Upper lobe of left lung (tissue), 6 donors: ENCODE data around the gene IL1RAPL2. TPM values are rescaled to one million over a fixed set of nuclear protein-coding genes. Genes with fewer than 3 reads are reported as not detected.
"Not testable (repeated sequence)": the region's sequence is repeated elsewhere in the genome, so short reads cannot be mapped to it uniquely, and the experiment has no call there.

Experiments used
- ATAC-seq, 2 donors: fragments of 200-7000 bp; cut with Tn5 transposase; one replicate each; pipeline ENCODE4 v1.9.1; 2022; ENCODE audit warnings: mild to moderate bottlenecking in 2 of 2, moderate library complexity in 2 of 2; ENCODE audit not compliant: low FRiP score in 2 of 2
- DNase-seq, 2 donors: peaks; one replicate each; pipeline ENCODE4 v3.0.0-alpha.2; 2019 to 2020
- H3K27ac ChIP-seq, 4 donors: fragments of 200-600 bp; sonication (generic); one replicate each; pipeline ENCODE4 v1.5.1; 2016 to 2019
- H3K27me3 ChIP-seq, 4 donors: fragments of 200-600 bp; sonication (generic); one replicate each; pipeline ENCODE4 v1.5.1; 2017 to 2019
- H3K36me3 ChIP-seq, 4 donors: fragments of 200-600 bp; sonication (generic); one replicate each; pipeline ENCODE4 v1.5.1; 2016 to 2019
- H3K4me1 ChIP-seq, 4 donors: fragments of 200-600 bp; sonication (generic); one replicate each; pipeline ENCODE4 v1.5.1; 2018 to 2019
- H3K4me3 ChIP-seq, 4 donors: fragments of 200-600 bp; sonication (generic); one replicate each; pipeline ENCODE4 v1.5.1; 2017 to 2019; ENCODE audit warnings: mild to moderate bottlenecking in 2 of 4, moderate library complexity in 1 of 4
- H3K9me3 ChIP-seq, 4 donors: fragments of 200-600 bp; sonication (generic); one replicate each; pipeline ENCODE4 v1.5.1; 2018 to 2019
- EP300 ChIP-seq, 4 donors: sonication (generic); formaldehyde crosslinking; IDR thresholded peaks; one replicate each; pipeline ENCODE4 v1.5.1; 2017; ENCODE audit warnings: antibody characterized with exemption in 4 of 4, control low read depth in 2 of 4
- POLR2A ChIP-seq, 4 donors: fragments of 450-650 bp; IDR thresholded peaks; one replicate each; pipeline ENCODE4 v1.5.1; 2016 to 2017; ENCODE audit warnings: antibody characterized with exemption in 4 of 4, mild to moderate bottlenecking in 2 of 4
- POLR2AphosphoS5 ChIP-seq, 2 donors: sonication (generic); formaldehyde crosslinking; IDR thresholded peaks; one replicate each; pipeline ENCODE4 v1.5.1; 2017; ENCODE audit warnings: antibody characterized with exemption in 2 of 2
- WGBS, 2 donors: methylation state at CpG; one replicate each; pipeline ENCODE4 v1.1.5; 2017 to 2018; 5-methylcytosine and 5-hydroxymethylcytosine counted together
- total RNA-seq, 6 donors: library from RNA; depleted of rRNA in 4 of 6; stranded (reverse); fragments of >200 nt in 4 of 6; gene quantifications; one replicate each; pipeline versions ENCODE4 v1.1.0 to v1.2.1, GENCODE V29; 2016 to 2021
- TF ChIP-seq, protein P1 (sequence below), 6 experiments: fragments of 450-650 bp in 4 of 6; fragments of 200-600 bp in 2 of 6; sonication (generic) in 2 of 6; IDR thresholded peaks; one replicate each; pipeline ENCODE4 v1.5.1; 2016 to 2019; ENCODE audit warnings: antibody characterized with exemption in 6 of 6
- donor health status: DM: no; HTN: no; CAD: no; lungs with moderate emphysema.
- donor health status: DM: no; HTN: yes; CAD: no; lungs with severe emphysema.

The IL1RAPL2 gene
- total RNA-seq, 6 donors from 2014 or later, result not detected

DNA sequence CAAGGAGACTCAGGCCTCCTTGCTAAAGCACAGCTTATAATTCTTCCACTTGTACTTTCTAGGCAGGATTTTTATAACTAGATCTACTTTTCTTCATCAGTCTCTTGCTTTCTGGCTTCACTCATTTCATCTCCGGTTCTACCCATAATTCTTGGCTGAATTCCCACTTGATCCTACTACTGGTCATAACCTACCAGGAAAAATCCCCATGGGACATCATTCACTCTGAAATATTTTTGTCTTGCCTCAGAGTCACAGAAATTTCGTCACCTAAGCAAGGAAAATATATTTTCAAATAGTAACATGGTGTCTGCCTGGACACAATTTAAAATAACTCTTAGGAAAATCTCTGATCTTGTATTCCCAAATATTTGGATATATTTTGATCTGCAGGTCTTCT is 532.2 kb downstream of the IL1RAPL2 start:
- 52 to 61% methylated on average over 2 of the region's 2 CpGs for WGBS, 2 donors
- H3K36me3 ChIP-seq, result no peaks in the 10 kb centered on the region
- H3K27me3 ChIP-seq, result no peaks in the 10 kb centered on the region
- DNase-seq (no peak), ATAC-seq (no peak)
- H3K4me1 ChIP-seq, result no peaks in the 10 kb centered on the region
- no peak overlapping the region for H3K27ac ChIP-seq
- no peaks in the 10 kb centered on the region for H3K9me3 ChIP-seq
- TF ChIP-seq POLR2A (IDR thresholded peaks at IDR 0.05), result no peak
- no peak for TF ChIP-seq EP300 (IDR thresholded peaks at IDR 0.05)
- TF ChIP-seq, protein P1, sequence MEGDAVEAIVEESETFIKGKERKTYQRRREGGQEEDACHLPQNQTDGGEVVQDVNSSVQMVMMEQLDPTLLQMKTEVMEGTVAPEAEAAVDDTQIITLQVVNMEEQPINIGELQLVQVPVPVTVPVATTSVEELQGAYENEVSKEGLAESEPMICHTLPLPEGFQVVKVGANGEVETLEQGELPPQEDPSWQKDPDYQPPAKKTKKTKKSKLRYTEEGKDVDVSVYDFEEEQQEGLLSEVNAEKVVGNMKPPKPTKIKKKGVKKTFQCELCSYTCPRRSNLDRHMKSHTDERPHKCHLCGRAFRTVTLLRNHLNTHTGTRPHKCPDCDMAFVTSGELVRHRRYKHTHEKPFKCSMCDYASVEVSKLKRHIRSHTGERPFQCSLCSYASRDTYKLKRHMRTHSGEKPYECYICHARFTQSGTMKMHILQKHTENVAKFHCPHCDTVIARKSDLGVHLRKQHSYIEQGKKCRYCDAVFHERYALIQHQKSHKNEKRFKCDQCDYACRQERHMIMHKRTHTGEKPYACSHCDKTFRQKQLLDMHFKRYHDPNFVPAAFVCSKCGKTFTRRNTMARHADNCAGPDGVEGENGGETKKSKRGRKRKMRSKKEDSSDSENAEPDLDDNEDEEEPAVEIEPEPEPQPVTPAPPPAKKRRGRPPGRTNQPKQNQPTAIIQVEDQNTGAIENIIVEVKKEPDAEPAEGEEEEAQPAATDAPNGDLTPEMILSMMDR (IDR thresholded peaks at IDR 0.05), result no peak
- no peak for TF ChIP-seq POLR2AphosphoS5 (IDR thresholded peaks at IDR 0.05)
- H3K4me3 ChIP-seq, result no peak overlapping the region

DNA sequence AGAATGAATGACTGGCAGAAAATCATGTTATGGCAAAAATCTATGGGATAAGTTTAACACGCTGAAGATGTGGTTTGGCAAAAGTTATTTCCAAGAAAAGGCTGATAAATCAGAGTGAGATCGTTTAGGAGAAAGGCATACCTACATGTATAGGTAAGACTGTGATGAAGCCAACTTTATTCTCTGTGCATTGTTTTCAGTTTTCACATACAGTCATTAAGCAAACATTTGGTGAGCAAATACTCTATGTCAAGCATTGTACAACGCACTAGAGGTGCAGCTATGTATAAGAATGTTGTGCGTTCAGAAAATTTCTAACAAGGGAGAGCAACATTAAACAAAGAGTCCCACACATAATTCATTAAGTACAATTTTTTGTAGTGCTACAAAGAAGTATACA is 532.8 kb downstream of the IL1RAPL2 start:
- no peaks in the 10 kb centered on the region for H3K27me3 ChIP-seq
- no peaks in the 10 kb centered on the region for H3K9me3 ChIP-seq
- no peaks in the 10 kb centered on the region for H3K4me1 ChIP-seq
- no peak for ATAC-seq
- H3K27ac ChIP-seq, result no peak overlapping the region
- TF ChIP-seq EP300 (IDR thresholded peaks at IDR 0.05) (no peak), POLR2A (IDR thresholded peaks at IDR 0.05) (no peak), POLR2AphosphoS5 (IDR thresholded peaks at IDR 0.05) (no peak)
- TF ChIP-seq, protein P1 (IDR thresholded peaks at IDR 0.05), result no peak
- DNase-seq, result no peak
- no peak overlapping the region for H3K4me3 ChIP-seq
- 61 to 71% methylated on average over 4 of the region's 4 CpGs for WGBS, 2 donors
- no peaks in the 10 kb centered on the region for H3K36me3 ChIP-seq

DNA sequence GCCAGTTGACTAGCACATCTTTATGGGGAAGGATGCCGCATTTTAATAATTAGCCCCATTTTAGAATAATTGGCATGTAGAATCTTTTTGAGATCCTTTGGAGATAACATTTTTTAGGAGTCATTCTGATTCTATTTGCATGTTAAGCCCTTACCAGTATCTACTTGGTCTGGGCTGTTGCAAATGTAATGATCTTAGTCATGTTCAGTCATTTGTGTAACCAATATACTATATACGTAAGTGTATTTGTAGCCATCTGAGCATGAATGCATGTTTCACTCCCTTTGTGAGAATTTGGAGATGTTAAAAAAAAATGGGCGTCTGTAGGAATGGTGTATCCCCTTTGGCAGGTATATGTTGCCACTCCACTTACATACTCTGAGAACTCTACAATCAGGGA is 535.4 kb downstream of the IL1RAPL2 start:
- no peaks in the 10 kb centered on the region for H3K9me3 ChIP-seq
- ATAC-seq, result no peak
- no peak for DNase-seq
- no peaks in the 10 kb centered on the region for H3K27me3 ChIP-seq
- no peak overlapping the region for H3K4me3 ChIP-seq
- H3K36me3 ChIP-seq, result no peaks in the 10 kb centered on the region
- H3K4me1 ChIP-seq, result no peaks in the 10 kb centered on the region
- 82 to 100% methylated on average over 3 of the region's 3 CpGs for WGBS, 2 donors
- no peak overlapping the region for H3K27ac ChIP-seq
- TF ChIP-seq, protein P1 (IDR thresholded peaks at IDR 0.05), result no peak
- TF ChIP-seq POLR2AphosphoS5 (IDR thresholded peaks at IDR 0.05) (no peak), EP300 (IDR thresholded peaks at IDR 0.05) (no peak), POLR2A (IDR thresholded peaks at IDR 0.05) (no peak)

DNA sequence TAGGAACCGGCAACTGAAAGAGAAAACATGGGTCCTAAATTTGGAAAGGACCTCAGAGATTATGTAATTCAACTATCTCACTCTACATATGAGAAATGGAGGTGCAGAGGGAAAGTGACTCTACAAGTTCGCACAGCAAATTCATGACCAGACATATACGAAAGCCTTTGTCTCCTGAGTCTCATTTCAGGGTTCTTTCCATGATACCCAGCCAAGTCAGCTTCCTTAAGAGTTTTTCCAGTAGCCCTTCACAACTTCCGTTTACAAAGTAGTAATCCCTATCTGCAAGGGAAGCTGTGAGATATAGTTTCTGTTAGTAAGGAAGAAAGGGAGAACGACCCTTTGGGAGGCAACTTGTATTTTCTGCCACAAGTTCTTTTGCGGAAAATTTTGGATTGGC is 543.9 kb downstream of the IL1RAPL2 start:
- H3K9me3 ChIP-seq, result no peaks in the 10 kb centered on the region
- no peaks in the 10 kb centered on the region for H3K27me3 ChIP-seq
- DNase-seq, result no peak
- H3K36me3 ChIP-seq, result no peaks in the 10 kb centered on the region
- TF ChIP-seq POLR2AphosphoS5 (IDR thresholded peaks at IDR 0.05) (no peak), POLR2A (IDR thresholded peaks at IDR 0.05) (no peak), EP300 (IDR thresholded peaks at IDR 0.05) (no peak)
- TF ChIP-seq, protein P1 (IDR thresholded peaks at IDR 0.05), result no peak
- H3K27ac ChIP-seq, result no peak overlapping the region
- H3K4me1 ChIP-seq, result no peaks in the 10 kb centered on the region
- no peak for ATAC-seq
- WGBS, 2 donors, result 73 to 77% methylated on average over 6 of the region's 6 CpGs
- no peak overlapping the region for H3K4me3 ChIP-seq

DNA sequence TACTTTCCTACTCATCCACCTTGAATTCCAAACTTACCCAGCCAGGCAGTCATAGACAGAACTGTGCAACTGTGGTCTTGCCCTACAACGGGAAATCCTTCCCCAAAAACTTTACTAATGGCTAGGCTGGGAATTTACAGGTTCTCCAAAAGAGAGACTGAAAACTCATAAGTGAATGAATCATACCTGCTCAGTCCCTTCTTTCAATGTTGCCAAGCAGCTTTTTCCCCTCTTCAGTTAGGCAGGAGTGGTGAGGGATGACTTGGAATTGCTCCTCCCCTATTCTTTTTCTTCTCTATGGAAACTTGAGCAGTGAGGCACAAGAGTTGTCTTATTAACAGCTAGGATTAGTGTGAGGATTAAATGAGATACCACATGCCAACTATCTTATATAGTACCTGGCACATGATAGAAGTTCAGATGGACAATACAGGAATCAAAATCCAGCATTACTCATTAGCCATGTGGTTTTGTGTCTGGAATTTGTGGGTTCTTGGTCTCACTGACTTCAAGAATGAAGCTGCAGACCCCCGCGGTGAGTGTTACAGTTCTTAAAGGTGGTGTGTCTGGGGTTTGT is 548.6 kb downstream of the IL1RAPL2 start:
- Histone ChIP-seq H3K4me1 (no peaks in the 10 kb centered on the region), H3K27ac (no peak overlapping the region), H3K4me3 (no peak overlapping the region), H3K9me3 (no peaks in the 10 kb centered on the region), H3K36me3 (no peaks in the 10 kb centered on the region), H3K27me3 (no peaks in the 10 kb centered on the region)
- DNase-seq (no peak), ATAC-seq (no peak)
- TF ChIP-seq EP300 (IDR thresholded peaks at IDR 0.05) (no peak), POLR2A (IDR thresholded peaks at IDR 0.05) (no peak), POLR2AphosphoS5 (IDR thresholded peaks at IDR 0.05) (no peak)
- TF ChIP-seq, protein P1 (IDR thresholded peaks at IDR 0.05), result no peak
- WGBS, 2 donors, result 71 to 86% methylated on average over 1 to 3 of the region's 3 CpGs

DNA sequence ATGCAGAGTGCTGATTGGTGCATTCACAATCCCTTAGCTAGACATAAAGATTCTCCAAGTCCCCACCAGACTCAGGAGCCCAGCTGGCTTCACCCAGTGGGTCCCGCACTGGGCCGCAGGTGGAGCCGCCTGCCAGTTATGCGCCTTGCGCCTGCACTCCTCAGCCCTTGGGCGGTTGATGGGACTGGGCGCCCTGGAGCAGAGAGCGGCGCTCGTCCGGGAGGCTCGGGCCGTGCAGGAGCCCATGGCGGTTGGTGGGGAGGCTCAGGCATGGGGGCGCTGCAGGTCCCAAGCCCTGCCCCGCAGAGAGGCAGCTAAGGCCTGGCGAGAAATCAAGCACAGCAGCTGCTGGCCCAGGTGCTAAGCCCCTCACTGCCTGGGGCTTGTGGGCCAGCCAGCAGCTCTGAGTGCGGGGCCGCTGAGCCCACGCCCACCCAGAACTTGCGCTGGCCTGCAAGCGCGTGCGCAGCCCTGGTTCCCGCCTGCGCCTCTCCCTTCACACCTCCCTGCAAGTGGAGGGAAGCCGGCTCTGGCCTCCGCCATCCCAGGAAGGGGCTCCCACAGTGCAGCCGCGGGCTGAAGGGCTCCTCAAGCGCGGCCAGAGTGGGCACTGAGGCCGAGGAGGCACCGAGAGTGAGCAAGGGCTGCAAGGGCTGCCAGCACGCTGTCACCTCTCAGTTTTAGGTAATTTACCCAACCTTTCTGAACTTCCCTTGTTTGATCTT is 549.8 kb downstream of the IL1RAPL2 start:
- not testable (repeated sequence) for H3K4me1 ChIP-seq, ATAC-seq, H3K36me3 ChIP-seq, H3K9me3 ChIP-seq, H3K27me3 ChIP-seq, H3K27ac ChIP-seq, H3K4me3 ChIP-seq
- WGBS, 2 donors, result 86 to 95% methylated on average over 5 to 34 of the region's 35 CpGs
- peak in 1 of 2 donors; percentile 45 for DNase-seq
